Neuronal stem cell (in vitro differentiated cells): ENCODE measurements around the gene TSPAN15.
A peak's percentile ranks its signal among the peaks of the same experiment; 100 is the strongest.

ENCODE experiments used
- DNase-seq: peaks from one replicate; pipeline ENCODE4 v3.0.0-alpha.2; 2013; ENCODE audit warnings: low spot score
- H2AFZ ChIP-seq: one replicate; pipeline ENCODE4 v1.6.1; 2013; ENCODE audit warnings: mild to moderate bottlenecking, low read length, inconsistent platforms
- H2AK5ac ChIP-seq: 2 replicates; pipeline ENCODE4 v1.6.1; 2013; ENCODE audit warnings: low read depth, mild to moderate bottlenecking, inconsistent platforms, low read length, moderate library complexity, mixed read lengths
- H2BK120ac ChIP-seq: 2 replicates; pipeline ENCODE4 v1.6.1; 2013; ENCODE audit warnings: low read depth, mild to moderate bottlenecking, inconsistent platforms, low read length, moderate library complexity, mixed read lengths
- H2BK12ac ChIP-seq: one replicate; pipeline ENCODE4 v1.6.1; 2013; ENCODE audit warnings: low read length, inconsistent platforms
- H2BK15ac ChIP-seq: 2 replicates; pipeline ENCODE4 v1.6.1; 2013; ENCODE audit warnings: mild to moderate bottlenecking, low read length, inconsistent platforms, mixed read lengths
- H2BK5ac ChIP-seq: one replicate; pipeline ENCODE4 v1.6.1; 2013; ENCODE audit warnings: inconsistent platforms, mild to moderate bottlenecking, low read length, moderate library complexity
- H3K14ac ChIP-seq: one replicate; pipeline ENCODE4 v1.6.1; 2013; ENCODE audit warnings: low read length, inconsistent platforms
- H3K18ac ChIP-seq: 2 replicates; pipeline ENCODE4 v1.6.1; 2013; ENCODE audit warnings: low read length, inconsistent platforms
- H3K23ac ChIP-seq: 2 replicates; pipeline ENCODE4 v1.6.1; 2013; ENCODE audit warnings: low read depth, mild to moderate bottlenecking, mixed read lengths, low read length, inconsistent platforms; ENCODE audit not compliant: poor library complexity
- H3K27ac ChIP-seq: replicated peaks from 3 replicates; pipeline ENCODE4 v1.5.1; 2013; ENCODE audit warnings: low read length, inconsistent platforms
- H3K27me3 ChIP-seq, 3 experiments: 2 replicates each; pipeline ENCODE4 v1.6.1; 2013; ENCODE audit warnings: low read length in 3 of 3, mild to moderate bottlenecking in 2 of 3, inconsistent platforms in 1 of 3, low read depth in 1 of 3, mixed read lengths in 1 of 3, moderate library complexity in 1 of 3; ENCODE audit not compliant: control insufficient read depth in 3 of 3, insufficient read depth in 3 of 3
- H3K36me3 ChIP-seq, 2 donors: replicated peaks in 1 of 2; 2 replicates each; pipeline ENCODE4 v1.6.1; 2013; ENCODE audit warnings: low read length in 2 of 2; ENCODE audit not compliant: control insufficient read depth in 2 of 2, insufficient read depth in 2 of 2
- H3K4ac ChIP-seq: 2 replicates; pipeline ENCODE4 v1.6.1; 2013; ENCODE audit warnings: inconsistent platforms, mild to moderate bottlenecking, low read length, moderate library complexity
- H3K4me1 ChIP-seq, 2 donors: 1 replicate in 1 of 2; 2 replicates in 1 of 2; pipeline ENCODE4 v1.6.1; 2013; ENCODE audit warnings: low read length in 2 of 2, low read depth in 1 of 2; ENCODE audit not compliant: control insufficient read depth in 2 of 2, insufficient read depth in 1 of 2
- H3K4me2 ChIP-seq: one replicate; pipeline ENCODE4 v1.6.1; 2013; ENCODE audit warnings: mild to moderate bottlenecking, low read length, inconsistent platforms; ENCODE audit not compliant: insufficient read depth, poor library complexity, severe bottlenecking
- H3K4me3 ChIP-seq, 2 donors: 2 replicates each; pipeline ENCODE4 v1.5.1; 2013; ENCODE audit warnings: low read length in 2 of 2, mild to moderate bottlenecking in 2 of 2, inconsistent platforms in 1 of 2, moderate library complexity in 1 of 2
- H3K79me1 ChIP-seq: one replicate; pipeline ENCODE4 v1.6.1; 2013; ENCODE audit warnings: low read depth, mild to moderate bottlenecking, inconsistent platforms, low read length, moderate library complexity
- H3K9ac ChIP-seq: one replicate; pipeline ENCODE4 v1.6.1; 2013; ENCODE audit warnings: mild to moderate bottlenecking, low read depth, low read length, inconsistent platforms; ENCODE audit not compliant: poor library complexity
- H3K9me3 ChIP-seq, 2 donors: replicated peaks in 1 of 2; 2 replicates each; pipeline versions ENCODE3 to v1.6.1; 2013; ENCODE audit warnings: low read length in 2 of 2, mild to moderate bottlenecking in 2 of 2, inconsistent platforms in 1 of 2, low read depth in 1 of 2, mixed read lengths in 1 of 2, moderate library complexity in 1 of 2; ENCODE audit not compliant: control insufficient read depth in 2 of 2, insufficient read depth in 1 of 2
- H4K8ac ChIP-seq: one replicate; pipeline ENCODE4 v1.6.1; 2013; ENCODE audit warnings: low read depth, mild to moderate bottlenecking, inconsistent platforms, low read length, moderate library complexity
- H4K91ac ChIP-seq: one replicate; pipeline ENCODE4 v1.6.1; 2013; ENCODE audit warnings: low read length, low read depth, mild to moderate bottlenecking, inconsistent platforms; ENCODE audit not compliant: poor library complexity
- WGBS, 2 donors: extraction: QIAGEN DNeasy Blood & Tissue Kit; methylation state at CpG; one replicate each; pipeline ENCODE4 v1.1.7; 2013; ENCODE audit warnings: missing lambda C conversion rate in 2 of 2, mixed read lengths in 1 of 2; ENCODE audit not compliant: insufficient read length in 2 of 2, insufficient replicate concordance in 1 of 2; ENCODE audit errors: extremely low coverage in 2 of 2; 5-methylcytosine and 5-hydroxymethylcytosine counted together

The TSPAN15 gene

DNA sequence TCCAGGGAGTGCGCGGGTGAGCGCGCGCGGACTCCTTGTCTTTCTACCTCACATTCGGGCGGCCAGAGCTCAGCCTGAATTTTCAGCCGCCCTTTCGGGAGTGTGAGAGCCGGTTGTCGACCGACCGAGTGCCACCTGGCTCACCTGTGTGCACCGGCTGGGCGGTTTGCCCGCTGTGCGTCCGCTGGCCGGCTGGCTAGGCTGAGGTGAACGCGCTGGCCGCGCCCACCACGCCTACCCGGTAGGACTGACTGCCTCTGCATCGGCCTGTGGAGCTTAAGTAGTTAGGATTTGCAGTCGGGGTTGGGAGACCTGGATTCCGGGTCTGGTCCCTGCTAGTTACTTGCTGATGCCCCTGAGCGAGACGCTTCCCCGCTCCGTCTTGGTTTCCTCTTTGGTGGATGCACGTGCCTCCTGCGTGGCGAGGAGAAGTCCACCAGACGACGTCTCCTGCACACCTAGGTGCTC lies 553 bp downstream of the TSPAN15 start:
- Histone ChIP-seq H2BK120ac (no peak overlapping the region), H3K23ac (peak overlapping the region; percentile 65), H3K18ac (peak overlapping the region; percentile 87), H3K14ac (no peak overlapping the region), H3K36me3 (no peaks in the 10 kb centered on the region), H3K27ac (no peak overlapping the region), H2AK5ac (peak overlapping the region; percentile 11), H3K27me3 (peaks cover 0 to 48% (median 15%) of the 10 kb centered on the region in 3 experiments), H3K9me3 (no peaks in the 10 kb centered on the region), H3K4me1 (peaks cover 3 to 9% of the 10 kb centered on the region in 2 donors), H3K4me2 (peak overlapping the region; percentile 99), H4K91ac (no peak overlapping the region), H3K79me1 (no peaks in the 10 kb centered on the region), H2BK15ac (peak overlapping the region; percentile 83), H2BK5ac (no peak overlapping the region), H4K8ac (no peak overlapping the region), H3K4ac (no peak overlapping the region), H3K9ac (peak overlapping the region; percentile 88), H3K4me3 (peak overlapping the region; percentile 50 to 89), H2BK12ac (no peak overlapping the region), H2AFZ (peak overlapping the region; percentile 98)
- no CpG with 5 or more reads among the region's 38 CpGs for WGBS, 2 donors
- no peak for DNase-seq

DNA sequence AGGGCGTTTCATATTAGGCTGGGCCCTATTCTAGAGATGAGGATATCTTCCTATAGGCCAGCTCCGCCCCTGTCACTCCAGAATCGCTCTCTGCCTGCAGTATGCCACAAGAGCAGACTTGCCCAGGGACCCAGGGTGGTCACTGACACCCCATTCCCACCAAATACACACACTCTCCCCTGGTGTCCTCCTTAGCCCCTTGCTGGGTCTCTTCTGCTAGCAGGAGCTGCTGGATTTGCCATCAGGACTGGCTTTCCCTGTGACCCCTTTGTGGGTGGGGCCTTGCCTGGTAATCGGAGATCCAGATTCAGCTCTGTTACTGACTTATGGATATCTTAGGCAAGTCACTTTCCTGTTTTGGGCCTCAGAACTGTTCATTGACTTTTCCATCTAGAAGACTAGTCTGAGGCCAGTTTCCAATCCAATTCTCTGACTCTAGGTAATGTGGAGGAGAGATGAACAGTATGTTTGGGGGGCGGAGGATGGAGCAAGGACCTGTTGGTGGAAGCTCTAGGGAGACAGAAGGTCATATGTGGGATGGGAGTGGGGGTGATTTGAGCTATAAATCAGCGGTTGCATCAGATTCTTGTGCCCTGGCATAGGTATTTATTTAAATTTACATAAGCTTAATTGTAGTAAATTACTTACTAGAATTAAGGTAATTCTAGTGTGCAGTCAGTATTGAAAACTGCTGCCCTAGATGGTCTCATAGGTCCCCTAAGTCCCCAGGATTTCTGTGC lies 1.6 kb downstream of the TSPAN15 start:
- Histone ChIP-seq H3K9ac (no peak overlapping the region), H2BK12ac (no peak overlapping the region), H4K91ac (no peak overlapping the region), H3K4me3 (no peak overlapping the region), H3K14ac (no peak overlapping the region), H2AK5ac (no peak overlapping the region), H3K27ac (no peak overlapping the region), H2BK5ac (no peak overlapping the region), H2AFZ (no peak overlapping the region), H3K9me3 (no peaks in the 10 kb centered on the region), H4K8ac (no peak overlapping the region), H3K4me1 (peaks cover 3 to 9% of the 10 kb centered on the region in 2 donors), H3K23ac (peak overlapping the region; percentile 51), H3K27me3 (peaks cover 0 to 47% (median 15%) of the 10 kb centered on the region in 3 experiments), H3K4me2 (no peak overlapping the region), H3K18ac (no peak overlapping the region), H3K79me1 (no peaks in the 10 kb centered on the region), H3K36me3 (no peaks in the 10 kb centered on the region), H2BK120ac (no peak overlapping the region), H2BK15ac (no peak overlapping the region), H3K4ac (no peak overlapping the region)
- WGBS, 2 donors, result no CpG with 5 or more reads among the region's 6 CpGs
- DNase-seq, result no peak

DNA sequence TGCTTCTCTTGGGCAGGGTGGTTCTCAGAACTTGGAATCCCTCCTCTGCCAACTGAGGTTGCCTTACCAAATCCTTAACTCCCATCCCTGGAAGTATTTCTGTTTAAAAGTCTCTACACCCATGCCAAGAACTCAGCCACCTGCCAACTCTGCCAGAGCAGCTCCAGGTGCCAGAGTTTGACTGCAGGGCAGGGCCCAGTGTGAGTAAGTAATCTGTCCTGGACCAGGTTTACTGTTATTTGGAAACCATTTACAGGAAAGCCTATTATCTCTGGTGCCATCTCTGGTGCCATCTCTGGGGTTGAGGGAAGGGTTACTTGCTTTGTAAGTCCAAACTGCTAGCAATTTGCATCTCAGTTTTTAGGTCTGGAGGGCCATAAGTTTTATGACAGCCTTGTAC lies 2.5 kb downstream of the TSPAN15 start:
- Histone ChIP-seq H3K4me3 (no peak overlapping the region), H2BK5ac (no peak overlapping the region), H3K23ac (no peak overlapping the region), H3K27ac (no peak overlapping the region), H2BK120ac (no peak overlapping the region), H3K36me3 (no peaks in the 10 kb centered on the region), H3K9ac (no peak overlapping the region), H3K14ac (no peak overlapping the region), H3K18ac (no peak overlapping the region), H2BK12ac (no peak overlapping the region), H3K79me1 (no peaks in the 10 kb centered on the region), H3K4ac (no peak overlapping the region), H2BK15ac (no peak overlapping the region), H3K4me1 (peaks cover 3 to 11% of the 10 kb centered on the region in 2 donors), H2AK5ac (no peak overlapping the region), H3K27me3 (peaks cover 0 to 40% (median 15%) of the 10 kb centered on the region in 3 experiments), H4K91ac (no peak overlapping the region), H3K4me2 (no peak overlapping the region), H3K9me3 (no peaks in the 10 kb centered on the region), H2AFZ (no peak overlapping the region), H4K8ac (no peak overlapping the region)
- no peak for DNase-seq

DNA sequence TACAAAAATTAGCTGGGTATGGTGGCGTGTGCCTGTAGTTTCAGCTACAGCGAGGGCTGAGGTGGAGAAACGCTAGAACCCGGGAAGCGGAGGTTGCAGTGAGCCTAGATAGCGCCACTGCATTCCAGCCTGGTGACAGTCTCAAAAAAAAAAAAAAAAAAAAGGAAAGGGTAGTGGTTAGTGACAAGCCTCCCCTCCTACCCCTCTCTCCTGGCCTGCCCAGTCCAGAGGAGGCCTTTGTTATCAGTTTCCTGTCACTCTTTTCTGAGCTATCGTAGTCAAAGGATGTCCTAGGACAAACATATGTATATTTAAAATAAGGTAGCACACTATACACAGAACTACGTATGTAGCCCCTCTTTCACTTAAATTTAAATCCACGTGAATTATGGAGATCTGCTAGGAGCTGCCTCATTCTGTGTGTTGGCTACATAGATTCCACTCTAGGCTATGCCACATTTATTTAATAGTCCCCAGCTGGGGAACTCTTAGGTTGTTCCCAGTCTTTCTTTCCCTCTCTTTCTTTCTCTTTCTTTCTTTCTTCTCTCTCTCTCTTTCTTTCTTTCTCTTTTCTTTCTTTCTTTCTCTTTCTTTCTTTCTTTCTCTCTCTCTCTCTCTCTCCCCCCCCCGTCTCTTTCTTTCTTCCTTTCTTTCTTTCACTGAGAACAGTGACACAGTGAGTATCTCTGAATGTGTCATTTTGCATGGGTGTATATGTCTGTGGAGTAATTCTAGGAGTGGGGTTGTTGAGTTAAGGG lies 3.9 kb downstream of the TSPAN15 start:
- peaks cover 3 to 9% of the 10 kb centered on the region in 2 donors for H3K4me1 ChIP-seq
- no peak overlapping the region for H3K4ac ChIP-seq
- no peaks in the 10 kb centered on the region for H3K9me3 ChIP-seq
- H4K8ac ChIP-seq, result no peak overlapping the region
- no peak overlapping the region for H2AFZ ChIP-seq
- no peaks in the 10 kb centered on the region for H3K79me1 ChIP-seq
- no peaks in the 10 kb centered on the region for H3K36me3 ChIP-seq
- no peak overlapping the region for H2BK120ac ChIP-seq
- H2BK12ac ChIP-seq, result no peak overlapping the region
- no peak overlapping the region for H3K4me3 ChIP-seq
- no peak overlapping the region for H3K14ac ChIP-seq
- H3K27ac ChIP-seq, result no peak overlapping the region
- no peak overlapping the region for H2BK5ac ChIP-seq
- no peak overlapping the region for H2AK5ac ChIP-seq
- H3K9ac ChIP-seq, result no peak overlapping the region
- no peak for DNase-seq
- no CpG with 5 or more reads among the region's 10 CpGs for WGBS, 2 donors
- no peak overlapping the region for H4K91ac ChIP-seq
- no peak overlapping the region for H3K18ac ChIP-seq
- H3K23ac ChIP-seq, result no peak overlapping the region
- H3K4me2 ChIP-seq, result no peak overlapping the region
- H3K27me3 ChIP-seq, result peaks cover 0 to 31% (median 13%) of the 10 kb centered on the region in 3 experiments
- H2BK15ac ChIP-seq, result no peak overlapping the region
